IPS DF 6.9 (cell line): ENCODE measurements around the gene KCNIP1.

ENCODE experiments used
- DNase-seq: peaks from one replicate; pipeline ENCODE4 v3.0.0-alpha.2; 2013; ENCODE audit warnings: low read depth, low spot score
- H3K27ac ChIP-seq: one replicate; pipeline ENCODE4 v1.5.1; 2013; ENCODE audit warnings: low read length, control low read depth
- H3K27me3 ChIP-seq: 2 replicates; pipeline ENCODE4 v1.6.1; 2013; ENCODE audit warnings: mild to moderate bottlenecking, low read length; ENCODE audit not compliant: control insufficient read depth, insufficient read depth
- H3K36me3 ChIP-seq: 2 replicates; pipeline ENCODE4 v1.6.1; 2013; ENCODE audit warnings: low read length; ENCODE audit not compliant: control insufficient read depth, insufficient read depth
- H3K4me1 ChIP-seq: 2 replicates; pipeline ENCODE4 v1.6.1; 2013; ENCODE audit warnings: low read length; ENCODE audit not compliant: control insufficient read depth, insufficient read depth
- H3K4me3 ChIP-seq: 2 replicates; pipeline ENCODE4 v1.5.1; 2013; ENCODE audit warnings: mild to moderate bottlenecking, low read length
- H3K9me3 ChIP-seq: 2 replicates; pipeline ENCODE4 v1.6.1; 2013; ENCODE audit warnings: low read length, inconsistent platforms; ENCODE audit not compliant: control insufficient read depth, insufficient read depth
- WGBS: extraction: QIAGEN DNeasy Blood & Tissue Kit; methylation state at CpG from one replicate; pipeline ENCODE4 v1.1.7; 2013; ENCODE audit warnings: mixed read lengths, missing lambda C conversion rate; ENCODE audit not compliant: insufficient read length, insufficient coverage; 5-methylcytosine and 5-hydroxymethylcytosine counted together

The KCNIP1 gene

GRCh38 chr5:170560938-170561337, 57.1 kb downstream of the KCNIP1 start:
- Histone ChIP-seq H3K27me3 (no peaks in the 10 kb centered on the region), H3K27ac (no peak overlapping the region), H3K4me3 (no peak overlapping the region), H3K36me3 (no peaks in the 10 kb centered on the region), H3K9me3 (no peaks in the 10 kb centered on the region), H3K4me1 (no peaks in the 10 kb centered on the region)
- no CpG with 5 or more reads among the region's 7 CpGs for WGBS
- DNase-seq: no peak

DNA sequence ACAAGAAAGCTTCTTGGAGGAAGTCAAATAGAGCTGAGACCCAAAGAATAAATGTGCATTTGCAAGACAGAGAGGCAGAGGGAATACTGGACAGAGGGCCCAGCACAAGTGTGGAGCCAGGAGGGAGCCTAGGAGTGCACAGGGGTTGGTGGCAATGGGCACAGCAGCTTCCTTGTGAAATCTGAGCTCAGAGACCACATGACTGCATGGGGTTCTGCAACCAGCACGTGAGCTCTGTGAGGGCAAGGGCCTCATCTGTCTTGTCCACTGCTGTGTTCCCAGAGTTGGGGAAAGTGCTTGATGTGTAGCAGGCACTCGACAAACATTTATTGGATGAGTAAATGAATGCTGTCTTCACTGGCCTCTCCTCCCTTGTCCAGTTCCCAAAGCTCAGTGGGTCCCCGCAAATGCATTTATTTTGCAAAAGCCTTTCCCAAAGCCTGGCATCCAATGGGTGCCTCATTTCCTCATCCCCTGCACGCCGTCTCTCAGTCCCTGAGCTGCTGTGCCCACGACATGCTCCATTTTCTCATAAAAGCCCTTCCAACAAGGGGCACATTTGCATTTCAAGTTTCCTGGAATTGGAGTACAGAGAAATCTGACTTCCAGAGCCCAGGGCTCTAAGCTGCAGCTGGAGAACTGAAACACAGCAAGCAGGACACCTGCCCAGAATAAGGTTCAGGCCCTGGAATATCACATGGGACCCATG, 58.5 kb downstream of the KCNIP1 start:
- H3K27ac ChIP-seq: no peak overlapping the region
- no peaks in the 10 kb centered on the region for H3K36me3 ChIP-seq
- no peak for DNase-seq
- H3K27me3 ChIP-seq: no peaks in the 10 kb centered on the region
- H3K4me1 ChIP-seq: no peaks in the 10 kb centered on the region
- WGBS: no CpG with 5 or more reads among the region's 6 CpGs
- H3K9me3 ChIP-seq: no peaks in the 10 kb centered on the region
- no peak overlapping the region for H3K4me3 ChIP-seq

DNA sequence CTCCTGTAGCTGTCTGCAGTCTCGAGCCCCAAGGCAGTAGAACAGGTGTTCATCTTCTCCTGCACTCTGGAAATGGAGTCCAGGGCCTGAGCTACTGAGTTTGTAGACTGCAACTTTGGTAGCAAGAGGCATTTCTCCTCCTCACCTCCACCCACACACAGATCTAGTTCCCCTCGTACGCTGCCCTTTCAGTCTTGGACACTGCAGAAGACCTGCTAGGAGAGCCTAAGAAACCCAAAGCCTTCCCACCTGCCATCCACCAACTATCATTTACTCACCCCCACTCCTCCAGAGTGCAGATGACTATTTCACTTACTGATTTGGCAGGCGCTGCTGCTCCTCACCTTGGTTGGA, 59.0 kb downstream of the KCNIP1 start:
- Histone ChIP-seq H3K4me3 (no peak overlapping the region), H3K27ac (no peak overlapping the region), H3K27me3 (no peaks in the 10 kb centered on the region), H3K4me1 (no peaks in the 10 kb centered on the region), H3K9me3 (no peaks in the 10 kb centered on the region), H3K36me3 (no peaks in the 10 kb centered on the region)
- no CpG with 5 or more reads among the region's 4 CpGs for WGBS
- no peak for DNase-seq

DNA sequence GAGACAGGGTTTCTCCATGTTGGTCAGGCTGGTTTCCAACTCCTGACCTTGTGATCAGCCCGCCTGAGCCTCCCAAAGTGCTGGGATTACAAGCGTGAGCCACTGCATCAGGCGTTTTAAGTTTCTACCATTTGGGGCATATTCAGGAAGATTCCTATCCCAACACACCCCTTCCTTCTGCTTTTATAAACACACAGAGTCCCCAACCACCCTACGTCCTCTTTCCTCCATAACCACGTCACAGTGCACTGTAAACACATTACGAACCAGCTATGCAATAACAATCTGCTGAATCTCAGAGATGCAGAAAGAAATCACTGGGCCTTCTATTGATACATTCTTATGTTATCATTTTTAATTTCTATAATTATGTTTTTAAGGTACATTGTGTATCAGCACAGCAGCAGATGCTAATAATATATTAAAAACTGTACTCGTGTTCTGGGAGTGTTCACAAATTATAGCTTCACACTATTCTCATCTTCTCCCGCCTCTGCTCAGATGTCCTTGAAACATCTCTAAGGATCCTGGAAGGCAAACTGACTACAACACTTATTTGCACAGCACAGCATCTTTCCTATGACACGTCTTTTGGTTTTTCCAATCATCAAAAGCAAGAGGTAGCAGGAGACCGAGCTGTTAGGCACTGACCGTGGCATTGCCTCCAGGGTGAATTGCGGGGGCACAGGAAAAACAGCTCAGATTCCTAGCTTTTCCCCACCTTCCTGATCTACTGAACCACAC, 60.2 kb downstream of the KCNIP1 start:
- H3K4me3 ChIP-seq: no peak overlapping the region
- no peaks in the 10 kb centered on the region for H3K9me3 ChIP-seq
- H3K4me1 ChIP-seq: no peaks in the 10 kb centered on the region
- no peaks in the 10 kb centered on the region for H3K27me3 ChIP-seq
- H3K27ac ChIP-seq: no peak overlapping the region
- no peak for DNase-seq
- no peaks in the 10 kb centered on the region for H3K36me3 ChIP-seq
- WGBS: 100% methylated on average over 3 of the region's 12 CpGs

- no peak overlapping the region for H3K27ac ChIP-seq
- no peak for DNase-seq
- no CpG with 5 or more reads among the region's 3 CpGs for WGBS
Observed at GRCh38 chr5:170565072-170565471, 61.3 kb downstream of the KCNIP1 start.

DNA sequence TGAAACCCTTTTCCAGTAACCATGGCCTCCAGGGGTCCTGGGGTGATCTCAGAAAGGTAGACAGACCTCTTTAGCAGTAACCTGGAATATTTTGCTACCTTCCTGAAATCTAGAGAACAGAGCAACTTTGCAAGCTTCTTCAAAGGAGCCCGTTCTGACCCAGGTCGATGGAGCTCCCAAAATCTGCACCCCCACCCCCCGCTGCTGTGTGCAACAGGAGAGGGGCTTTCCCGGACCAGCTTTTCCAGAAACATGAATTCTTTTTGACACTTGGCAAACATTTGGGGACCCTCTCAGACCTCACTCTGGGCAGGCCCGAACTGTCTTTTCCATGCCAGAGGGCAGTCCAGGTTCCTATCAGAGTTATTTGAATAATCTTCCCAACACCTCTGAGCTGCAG, 65.3 kb downstream of the KCNIP1 start:
- Histone ChIP-seq H3K27ac (no peak overlapping the region), H3K4me1 (peaks cover 4% of the 10 kb centered on the region; the same call in 1 of the 2 replicates), H3K27me3 (no peaks in the 10 kb centered on the region)

More at GRCh38 chr5:170565072-170565471, 61.3 kb downstream of the KCNIP1 start:
- no peaks in the 10 kb centered on the region for H3K9me3 ChIP-seq
- H3K27me3 ChIP-seq: no peaks in the 10 kb centered on the region
- no peaks in the 10 kb centered on the region for H3K36me3 ChIP-seq
- H3K4me1 ChIP-seq: no peaks in the 10 kb centered on the region
- H3K4me3 ChIP-seq: no peak overlapping the region

GRCh38 chr5:170570476-170570875, 66.7 kb downstream of the KCNIP1 start:
- DNase-seq: no peak

More for the DNA sequence above, 65.3 kb downstream of the KCNIP1 start:
- no CpG with 5 or more reads among the region's 5 CpGs for WGBS
- Histone ChIP-seq H3K36me3 (no peaks in the 10 kb centered on the region), H3K4me3 (no peak overlapping the region), H3K9me3 (no peaks in the 10 kb centered on the region)
- DNase-seq: no peak

GRCh38 chr5:170571281-170571731, 67.5 kb downstream of the KCNIP1 start:
- no CpG with 5 or more reads among the region's 5 CpGs for WGBS
- no peaks in the 10 kb centered on the region for H3K36me3 ChIP-seq
- DNase-seq: no peak
- H3K4me1 ChIP-seq: peaks cover 4% of the 10 kb centered on the region; the same call in 1 of the 2 replicates
- H3K27ac ChIP-seq: no peak overlapping the region
- no peak overlapping the region for H3K4me3 ChIP-seq
- no peaks in the 10 kb centered on the region for H3K27me3 ChIP-seq
- H3K9me3 ChIP-seq: no peaks in the 10 kb centered on the region

More at GRCh38 chr5:170570476-170570875, 66.7 kb downstream of the KCNIP1 start:
- Histone ChIP-seq H3K4me1 (peaks cover 4% of the 10 kb centered on the region; the same call in 1 of the 2 replicates), H3K4me3 (no peak overlapping the region), H3K36me3 (no peaks in the 10 kb centered on the region), H3K27ac (no peak overlapping the region), H3K9me3 (no peaks in the 10 kb centered on the region), H3K27me3 (no peaks in the 10 kb centered on the region)
- no CpG with 5 or more reads among the region's 8 CpGs for WGBS

DNA sequence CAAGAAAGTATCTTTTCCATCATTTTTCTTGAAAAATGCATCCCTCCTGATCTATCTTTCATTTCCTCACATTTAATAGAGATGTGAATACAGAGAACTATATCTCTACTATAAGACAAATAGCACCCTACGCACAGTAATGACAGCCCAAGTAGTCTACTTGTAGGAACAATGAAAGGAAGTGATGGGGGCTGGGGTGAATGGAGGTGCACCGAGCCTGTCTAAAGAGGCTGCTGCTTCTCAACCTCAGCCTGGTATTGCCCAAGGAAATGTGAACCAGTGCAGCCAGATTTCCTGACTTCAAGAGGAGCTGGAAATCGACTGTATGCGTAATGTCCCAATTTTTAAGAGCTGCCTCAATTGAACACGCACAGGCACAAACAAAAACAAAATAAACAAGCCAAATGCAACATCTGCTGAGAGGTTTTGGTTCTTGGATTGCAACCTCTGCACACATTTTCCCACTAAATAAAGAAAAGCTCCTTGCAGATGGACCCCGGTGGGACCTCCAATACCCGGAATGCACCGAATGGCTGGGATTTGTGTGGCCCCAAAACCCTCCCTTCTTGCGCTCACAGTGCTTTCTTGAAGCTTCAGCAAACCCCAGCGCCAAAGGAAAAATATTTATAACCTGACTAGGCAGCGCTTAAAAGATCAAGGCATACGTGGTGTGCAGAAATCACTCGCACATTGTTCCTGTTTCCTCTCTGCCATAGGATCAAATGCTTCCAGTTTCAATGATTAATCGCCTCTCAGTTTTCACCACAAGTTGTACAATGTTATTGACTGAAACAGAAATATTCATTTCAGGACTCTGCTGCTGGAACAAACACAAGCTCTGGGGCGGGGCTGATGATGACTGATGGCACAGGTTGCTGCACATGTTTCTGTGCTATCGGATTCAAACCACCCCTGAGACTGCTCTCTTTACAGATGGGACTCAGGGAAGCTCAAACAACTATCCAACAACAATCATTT, 68.3 kb downstream of the KCNIP1 start:
- H3K4me1 ChIP-seq: peaks cover 4% of the 10 kb centered on the region; the same call in 1 of the 2 replicates
- H3K27me3 ChIP-seq: no peaks in the 10 kb centered on the region
- H3K9me3 ChIP-seq: no peaks in the 10 kb centered on the region
- no CpG with 5 or more reads among the region's 16 CpGs for WGBS
- H3K4me3 ChIP-seq: no peak overlapping the region
- no peak overlapping the region for H3K27ac ChIP-seq
- DNase-seq: no peak
- H3K36me3 ChIP-seq: no peaks in the 10 kb centered on the region

- Histone ChIP-seq H3K27ac (no peak overlapping the region), H3K4me3 (no peak overlapping the region), H3K4me1 (peaks cover 4% of the 10 kb centered on the region; the same call in 1 of the 2 replicates), H3K9me3 (no peaks in the 10 kb centered on the region), H3K36me3 (no peaks in the 10 kb centered on the region), H3K27me3 (no peaks in the 10 kb centered on the region)
- DNase-seq: no peak
- no CpG with 5 or more reads among the region's 4 CpGs for WGBS
Observed at GRCh38 chr5:170573114-170573513, 69.3 kb downstream of the KCNIP1 start.
